Activated gamma-delta T cell (primary cell): ENCODE measurements around the gene RPL38.

Source experiments
- DNase-seq: peaks from one replicate; lab custom pipeline; 2025; lab: John Stamatoyannopoulos, UW
- total RNA-seq, 2 donors: gene quantifications; one replicate each; lab custom pipeline; 2026; lab: John Stamatoyannopoulos, UW

Gene RPL38
- total RNA-seq, result 377 to 395 reads per million in 2 donors

DNA sequence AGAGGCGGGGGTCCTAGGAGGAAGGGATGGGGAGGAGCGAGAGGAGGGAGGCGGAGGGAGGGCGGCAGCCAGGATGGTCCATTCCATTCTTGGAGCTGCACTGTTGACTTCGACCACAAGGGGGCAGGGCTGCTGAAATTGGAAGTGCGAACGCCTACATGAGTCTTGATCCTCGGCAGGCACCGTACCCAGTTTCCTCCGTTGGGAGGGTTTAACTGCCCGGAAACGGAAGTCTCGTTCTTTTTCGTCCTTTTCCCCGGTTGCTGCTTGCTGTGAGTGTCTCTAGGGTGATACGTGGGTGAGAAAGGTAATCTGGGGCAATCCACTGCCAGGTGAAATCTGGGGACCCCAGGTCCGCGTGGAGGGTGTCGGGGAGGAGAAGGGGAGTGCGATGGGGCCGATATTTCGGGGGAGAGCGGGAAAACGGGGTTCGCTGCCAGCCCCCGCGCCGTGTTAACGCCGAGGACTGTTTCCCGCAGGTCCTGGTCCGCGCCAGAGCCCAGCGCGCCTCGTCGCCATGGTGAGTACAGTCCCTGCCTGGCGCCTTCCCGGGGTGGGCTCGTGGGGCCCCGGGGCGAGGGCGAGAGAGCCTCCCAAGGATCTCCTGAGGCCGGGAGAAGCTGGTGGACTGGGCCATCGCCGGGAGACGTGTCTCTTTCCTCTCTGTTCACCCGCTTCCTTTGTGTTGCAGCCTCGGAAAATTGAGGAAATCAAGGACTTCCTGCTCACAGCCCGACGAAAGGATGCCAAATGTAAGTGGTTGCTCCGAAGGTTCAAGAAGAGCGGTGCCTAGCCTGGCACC lies at the start of gene RPL38:
Gene RPL38 (plus strand): TSS at position 240 of the 802 bp plus-strand sequence. CDS start 278 bp downstream, at position 518.
- DNase-seq, result peak; percentile 30

DNA sequence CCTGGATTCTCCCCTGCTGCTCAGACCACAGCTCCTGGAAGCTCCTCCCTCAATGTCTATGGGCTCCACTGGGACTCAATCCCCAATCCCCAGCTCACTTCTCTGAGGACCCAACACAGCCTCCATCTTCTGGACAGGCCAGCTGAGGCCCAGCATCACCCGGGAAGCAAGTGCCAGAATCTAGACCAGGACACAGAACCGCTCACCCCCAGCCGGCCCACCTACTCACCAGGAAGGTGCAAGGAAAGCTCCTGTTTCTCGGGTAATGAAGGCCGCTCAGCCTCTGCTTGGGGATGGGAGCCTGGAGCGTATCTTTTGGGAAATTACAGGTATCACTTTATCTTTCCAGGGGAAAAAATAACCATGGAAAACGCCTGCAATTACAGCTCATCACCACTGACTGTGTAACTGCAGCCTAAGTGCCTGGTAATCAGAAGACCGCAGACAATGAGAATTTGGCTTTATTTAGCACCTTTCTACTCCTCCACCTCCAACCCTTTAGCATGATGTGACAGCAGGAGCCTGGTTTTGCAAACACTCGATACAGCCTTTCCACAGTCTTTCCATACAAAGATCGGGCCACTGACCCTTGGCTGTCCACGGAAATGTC lies 49.6 kb upstream of the RPL38 start:
- DNase-seq, result no peak

DNA sequence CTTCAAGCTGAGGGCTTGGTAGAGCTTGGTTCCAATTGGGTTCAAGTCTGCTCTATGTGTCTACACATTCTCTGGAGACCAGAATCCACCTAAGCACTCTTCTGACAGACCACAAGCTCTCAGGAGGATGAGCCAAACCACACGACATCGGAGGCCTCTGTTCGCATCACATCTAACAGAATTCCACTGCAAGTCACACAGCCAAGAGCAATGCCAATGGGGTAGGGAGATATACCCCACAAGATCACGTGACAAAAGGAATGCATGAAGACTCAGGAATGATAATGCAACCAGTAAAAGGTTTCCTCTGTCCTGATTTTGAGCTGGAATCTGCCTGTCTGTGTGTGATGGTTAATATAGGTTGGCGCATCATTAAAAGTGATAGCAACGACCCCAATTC lies 46.6 kb upstream of the RPL38 start:
- DNase-seq, result no peak

DNA sequence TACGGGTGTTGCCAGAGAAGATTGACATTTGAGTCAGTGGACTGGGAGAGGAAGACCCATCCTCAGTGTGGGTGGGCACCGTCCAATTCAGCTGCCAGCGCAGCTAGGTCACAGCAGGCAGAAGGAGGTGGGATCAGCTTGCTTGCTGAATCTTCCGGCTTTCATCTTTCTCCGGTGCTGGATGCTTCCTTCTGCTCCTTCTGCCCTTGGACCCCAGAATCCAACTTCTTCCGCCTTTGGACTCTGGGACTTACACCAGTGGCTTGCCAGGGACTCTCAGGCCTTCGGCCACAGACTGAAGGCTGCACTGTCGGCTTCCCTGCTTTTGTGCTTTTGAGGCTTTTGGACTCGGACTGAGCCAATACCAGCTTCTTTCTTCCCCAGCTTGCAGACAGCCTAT lies 46.1 kb upstream of the RPL38 start:
- no peak for DNase-seq

DNA sequence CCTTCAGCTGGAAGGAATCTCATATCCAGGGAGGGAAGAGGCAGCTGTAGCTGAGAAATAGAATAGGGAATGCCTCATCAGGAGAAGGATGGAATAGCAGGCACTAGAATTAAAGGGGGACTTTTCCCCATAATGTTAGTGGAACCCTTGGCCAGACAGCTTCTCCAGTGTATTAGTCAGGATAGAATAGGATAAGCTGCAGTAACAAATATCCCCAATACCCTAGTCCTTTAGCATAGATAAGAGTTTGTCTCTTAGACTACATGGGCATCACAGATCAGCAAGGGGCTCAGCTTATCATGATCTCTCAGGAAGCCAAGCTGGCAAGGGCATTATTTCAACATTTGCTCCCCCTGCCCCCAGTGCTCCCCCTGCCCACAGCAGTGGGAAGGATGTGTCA lies 44.7 kb upstream of the RPL38 start:
- no peak for DNase-seq

DNA sequence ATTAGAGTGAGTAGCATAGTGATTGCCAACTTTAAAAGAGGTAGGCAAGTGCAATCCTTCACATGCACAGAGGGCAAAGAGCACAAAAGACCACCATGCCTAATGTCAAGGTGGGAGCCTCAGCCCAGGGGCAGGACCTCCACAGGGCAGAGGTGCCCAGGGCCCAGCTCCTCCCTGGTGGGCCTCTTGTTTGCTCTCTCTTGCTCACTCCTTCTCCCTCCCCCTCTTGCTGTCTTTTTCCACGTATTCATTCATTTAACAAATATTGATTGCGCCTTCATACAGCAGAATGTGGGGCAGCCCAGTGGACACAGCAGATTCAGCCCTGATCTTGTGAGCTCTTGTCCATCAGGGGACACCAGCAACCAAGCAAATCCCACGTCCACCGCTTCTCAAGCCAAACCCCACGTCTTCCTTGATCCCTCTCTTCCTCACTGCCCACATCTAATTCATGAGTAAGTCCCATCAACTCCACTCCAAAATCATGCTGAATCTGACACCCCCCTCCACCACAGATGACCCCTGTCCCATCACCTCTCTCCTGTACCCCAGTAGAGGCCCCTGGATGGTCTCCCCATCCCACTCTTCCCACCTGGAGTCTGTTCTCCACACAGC lies 44.1 kb upstream of the RPL38 start:
- no peak for DNase-seq

DNA sequence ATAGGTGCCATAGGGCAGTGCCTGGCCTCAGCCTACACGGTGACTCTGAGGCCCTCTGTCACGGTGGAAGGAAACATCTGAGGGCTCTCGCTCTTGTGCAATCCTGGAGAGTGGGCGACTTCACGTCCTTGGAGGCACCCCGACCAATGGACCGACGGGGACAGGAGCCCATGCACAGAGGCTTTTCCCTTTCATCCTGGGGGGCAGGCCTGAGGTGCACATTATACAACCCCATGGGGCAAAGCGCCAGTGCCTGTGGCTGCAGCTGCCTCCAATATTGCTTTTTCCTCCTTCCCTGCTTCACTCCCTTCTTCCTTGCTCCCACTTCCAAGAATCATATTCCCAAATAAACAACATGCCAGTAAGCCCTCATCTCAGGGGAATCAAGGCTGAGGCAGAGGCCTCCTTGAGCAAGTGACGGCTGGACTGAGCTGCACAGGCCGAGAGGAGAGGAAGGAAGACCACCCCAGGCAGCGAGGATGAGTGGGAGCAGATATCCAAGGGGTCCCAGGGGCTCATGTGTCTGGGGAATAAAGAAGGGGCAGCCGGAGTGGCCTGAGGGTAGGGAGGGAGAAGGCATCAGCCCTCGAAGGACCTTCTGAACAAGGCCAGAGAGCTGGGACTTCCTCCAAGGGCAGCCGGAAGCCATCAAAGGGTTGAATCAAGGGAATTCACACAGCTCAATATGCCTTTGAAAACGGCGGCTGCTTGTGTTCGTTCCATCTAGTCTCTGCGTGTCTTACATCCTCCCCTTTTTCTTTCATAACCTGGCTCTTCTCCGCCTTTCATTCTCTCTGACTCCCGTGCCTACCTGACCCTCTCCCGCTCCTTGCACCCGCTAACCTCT lies 42.6 kb upstream of the RPL38 start:
- no peak for DNase-seq

DNA sequence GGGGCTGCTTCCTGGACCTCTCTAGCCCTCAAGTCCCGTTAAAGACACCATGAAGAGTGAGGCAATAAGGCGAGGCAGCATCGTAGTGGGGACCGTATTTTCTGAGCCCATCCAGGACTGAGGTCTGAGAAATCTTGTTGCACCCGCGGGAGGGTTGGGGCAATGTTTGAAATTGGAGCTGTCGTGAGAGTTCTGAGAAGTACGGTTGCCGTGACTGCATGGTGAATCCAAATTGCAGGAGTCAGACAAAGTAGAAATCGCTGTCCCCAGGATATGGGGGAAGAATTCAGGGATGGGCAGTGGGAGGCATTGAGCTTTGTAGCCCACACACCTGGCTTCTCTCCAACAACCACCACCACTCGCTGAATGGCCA lies 42.0 kb upstream of the RPL38 start:
- DNase-seq, result no peak

DNA sequence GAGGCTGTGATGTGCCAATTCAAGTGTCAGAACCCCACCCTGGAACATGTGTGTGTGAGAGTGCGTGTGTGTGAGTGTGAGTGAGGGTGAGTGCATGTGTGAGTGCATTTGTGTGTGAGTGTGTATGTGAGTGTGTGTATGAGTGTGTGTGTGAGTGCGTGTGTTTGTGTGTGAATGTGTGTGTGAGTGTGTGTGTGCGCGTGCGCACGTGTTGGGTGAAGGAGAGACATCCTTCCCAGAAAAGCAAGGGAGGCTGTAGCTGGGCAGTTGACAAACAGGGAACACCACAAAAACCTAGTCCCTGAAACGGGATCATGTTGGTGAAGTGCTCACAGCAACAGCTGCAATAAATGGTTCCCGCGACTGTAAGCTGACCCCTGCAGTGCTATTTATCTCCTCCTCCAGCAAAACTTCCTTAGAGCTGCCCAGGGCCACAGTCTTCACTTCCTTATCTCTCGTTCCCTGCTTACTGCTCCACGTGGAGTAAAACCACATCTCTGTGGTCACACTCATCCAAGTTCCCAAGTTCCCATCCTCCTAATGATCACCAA lies 40.1 kb upstream of the RPL38 start:
- no peak for DNase-seq

DNA sequence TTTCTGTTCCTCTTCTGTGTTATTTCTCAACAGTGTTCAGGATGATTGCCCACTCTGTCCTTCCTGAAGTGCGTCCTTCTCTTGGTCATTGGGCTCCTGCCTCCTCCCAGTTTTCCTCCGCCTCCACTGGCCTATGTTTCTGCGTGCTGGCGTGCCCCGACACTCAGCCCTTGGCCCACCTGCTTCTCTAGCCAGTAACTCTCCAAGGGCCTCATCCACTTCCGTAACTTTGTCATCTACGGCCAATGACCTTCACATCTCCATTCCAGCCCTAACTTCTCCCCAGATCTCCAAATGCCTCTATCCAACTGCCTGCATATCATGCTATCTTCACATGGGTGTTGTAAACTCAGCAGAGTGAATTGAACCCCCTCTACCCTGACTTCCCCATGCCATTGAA lies 39.6 kb upstream of the RPL38 start:
- no peak for DNase-seq

DNA sequence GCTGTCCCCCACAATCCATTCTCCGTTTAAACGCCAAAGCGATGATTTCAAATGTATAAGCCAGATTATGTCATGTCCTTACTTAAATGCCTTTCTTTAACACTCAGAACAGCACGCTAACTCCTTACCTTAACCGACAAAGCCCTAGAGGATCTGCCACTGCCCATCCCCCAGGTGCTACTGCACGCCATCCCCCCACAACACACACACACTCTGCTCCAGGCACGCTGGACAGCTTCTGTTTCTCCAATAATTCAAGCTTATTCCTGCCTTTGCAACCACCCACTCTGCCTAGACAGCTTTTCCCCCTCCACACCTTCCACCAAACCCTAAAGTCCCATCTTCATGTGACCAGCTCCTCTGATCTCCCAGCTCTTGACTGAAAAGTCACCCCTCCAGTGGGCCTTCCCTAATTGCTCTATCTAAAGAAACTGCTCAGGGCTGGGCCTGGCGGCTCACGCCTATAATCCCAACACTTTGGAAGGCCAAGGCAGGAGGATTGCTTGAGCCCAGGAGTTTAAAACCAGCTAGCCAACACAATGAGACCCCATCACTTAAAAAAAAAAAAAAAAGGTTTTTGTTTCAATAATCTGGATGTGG lies 38.9 kb upstream of the RPL38 start:
- no peak for DNase-seq

DNA sequence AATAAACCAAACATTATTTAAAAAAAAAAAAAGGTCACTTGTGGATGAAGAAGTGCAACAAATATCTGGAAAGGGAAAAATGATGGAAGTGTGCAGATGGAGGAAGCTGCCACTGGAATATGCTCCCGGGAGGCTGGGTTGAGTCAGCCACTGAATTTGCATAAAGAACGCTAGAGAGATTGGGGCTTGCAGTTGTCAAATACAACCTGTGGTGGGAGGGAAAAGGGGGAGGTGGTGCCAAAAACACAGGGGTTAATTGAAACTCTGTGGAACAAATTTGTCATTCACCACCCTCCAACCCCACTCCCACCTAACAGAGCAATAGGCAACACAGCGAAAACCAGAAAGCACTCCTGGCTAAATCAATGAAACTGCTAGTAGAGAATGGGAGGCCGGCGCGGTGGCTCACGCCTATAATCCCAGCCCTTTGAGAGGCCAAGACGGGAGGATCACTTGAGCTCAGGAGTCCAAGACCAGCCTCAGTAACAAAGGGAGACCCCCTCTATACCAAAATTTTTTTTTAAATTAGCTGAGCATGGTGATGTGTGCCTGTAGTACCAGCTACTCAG lies 37.6 kb upstream of the RPL38 start:
- no peak for DNase-seq

DNA sequence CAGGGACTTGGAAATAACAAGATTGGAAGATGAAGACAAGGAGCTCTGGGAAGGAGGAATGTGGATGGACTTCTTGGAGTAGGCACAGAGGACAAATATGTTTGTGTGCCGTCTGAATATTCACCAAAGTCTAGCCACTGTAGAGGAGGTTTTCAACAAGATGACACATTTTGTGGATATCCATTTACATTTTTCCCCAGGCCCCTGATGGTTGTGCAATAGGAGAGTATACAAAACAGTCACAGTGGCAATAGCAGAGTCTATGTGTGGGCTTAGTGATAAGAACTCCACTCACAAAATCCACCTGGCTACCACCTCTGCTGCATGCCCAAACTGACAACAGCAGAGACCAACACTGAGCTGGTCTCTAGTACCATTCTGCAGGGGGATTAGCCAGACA lies 32.6 kb upstream of the RPL38 start:
- DNase-seq, result no peak

DNA sequence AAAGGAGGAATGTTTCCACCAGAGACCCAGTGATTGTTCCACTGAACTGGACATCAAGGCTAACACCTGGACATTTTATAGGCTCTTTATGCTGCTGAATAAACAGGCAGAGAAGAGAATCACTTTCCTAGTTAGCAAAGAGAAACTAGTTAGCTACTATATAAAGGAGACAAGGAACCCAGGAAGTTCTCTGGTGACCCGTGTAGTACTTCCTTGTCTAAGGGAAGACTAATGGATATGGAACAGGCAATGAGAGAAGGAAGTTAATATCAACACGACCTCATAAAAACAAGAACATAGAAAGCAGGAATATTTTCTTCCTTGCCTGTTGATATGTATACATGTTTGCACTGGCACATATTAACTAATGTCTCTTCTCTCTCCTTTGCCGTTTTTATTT lies 30.8 kb upstream of the RPL38 start:
- DNase-seq, result no peak

DNA sequence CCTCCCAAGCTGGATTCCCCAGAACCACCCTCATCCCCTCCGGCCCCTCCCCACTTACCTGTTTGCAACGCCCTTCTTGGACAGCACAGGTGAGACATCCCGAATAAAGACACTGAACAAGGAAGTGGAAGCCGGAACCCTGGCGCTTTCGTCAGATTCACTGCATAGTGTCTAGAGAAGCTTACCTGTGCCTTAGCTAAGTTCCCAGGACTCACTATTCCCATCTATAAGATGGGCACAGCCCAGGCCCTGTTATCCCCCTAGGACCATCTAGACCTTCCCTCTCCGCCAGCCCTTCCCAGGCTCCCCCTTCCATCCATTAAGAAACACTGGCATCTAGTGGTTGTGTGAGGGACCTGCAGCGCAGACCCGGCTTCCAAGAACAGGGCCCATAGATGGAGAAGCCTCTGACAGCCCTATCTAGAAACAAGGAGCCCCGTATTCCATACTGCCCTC lies 26.9 kb upstream of the RPL38 start:
- no peak for DNase-seq

DNA sequence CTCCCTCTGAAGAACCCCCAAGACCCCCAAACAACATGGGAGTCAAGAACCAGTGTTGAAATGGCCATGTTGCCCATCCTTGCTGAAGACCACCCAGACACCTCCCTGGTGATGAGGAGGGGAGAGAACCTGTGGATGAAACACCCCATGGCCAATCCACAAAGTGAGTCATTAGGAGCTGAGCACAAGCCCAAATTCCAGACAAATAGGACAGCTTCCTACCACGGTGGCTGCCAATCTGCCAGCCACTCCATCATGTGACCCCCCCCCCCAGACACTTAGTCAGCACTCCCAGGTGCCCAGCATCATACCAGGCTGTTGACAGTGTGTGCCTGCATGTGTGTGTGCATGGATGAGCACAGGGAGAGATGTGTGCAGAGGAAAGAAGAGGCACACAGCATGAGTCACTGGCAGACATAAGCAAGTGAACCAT lies 26.4 kb upstream of the RPL38 start:
- no peak for DNase-seq

DNA sequence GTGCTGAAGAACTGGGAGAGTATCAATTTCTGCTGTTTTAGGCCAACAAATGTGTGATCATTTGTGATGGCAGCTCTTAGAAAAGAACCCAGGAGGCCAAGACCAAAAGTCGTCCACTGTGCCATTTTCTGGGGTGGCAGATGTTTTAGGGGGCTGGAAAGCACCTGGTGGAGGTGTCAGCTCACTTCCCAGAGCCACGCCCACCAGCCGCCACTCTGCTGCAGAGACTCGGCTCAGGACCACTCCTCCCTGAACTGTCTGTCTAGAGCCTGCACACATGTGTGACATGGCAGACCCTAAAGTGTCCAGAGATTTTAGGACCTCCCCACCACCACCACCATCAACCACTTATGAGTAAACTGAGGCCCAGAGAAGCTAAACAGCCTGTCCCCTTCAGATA lies 23.9 kb upstream of the RPL38 start:
- no peak for DNase-seq

DNA sequence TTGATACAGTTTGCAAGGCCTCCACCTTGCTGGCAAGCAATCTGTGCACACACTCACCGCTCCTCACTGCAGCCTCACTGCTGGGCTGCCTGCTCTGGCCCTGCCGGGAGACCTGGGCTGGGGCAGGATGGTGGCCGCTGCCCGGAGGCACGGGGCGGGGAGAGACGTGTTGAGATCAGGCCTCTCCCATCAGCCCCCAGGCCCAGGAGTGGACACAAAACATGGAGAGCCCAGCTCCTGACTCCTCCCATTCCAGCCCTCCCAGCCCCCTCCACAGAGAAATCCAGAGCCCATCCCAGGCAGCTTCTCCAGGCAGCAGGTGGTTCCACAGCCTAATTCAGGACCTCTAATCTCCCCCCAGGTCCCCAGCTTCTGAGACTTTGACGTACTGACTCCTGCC lies 23.1 kb upstream of the RPL38 start:
- DNase-seq, result no peak

DNA sequence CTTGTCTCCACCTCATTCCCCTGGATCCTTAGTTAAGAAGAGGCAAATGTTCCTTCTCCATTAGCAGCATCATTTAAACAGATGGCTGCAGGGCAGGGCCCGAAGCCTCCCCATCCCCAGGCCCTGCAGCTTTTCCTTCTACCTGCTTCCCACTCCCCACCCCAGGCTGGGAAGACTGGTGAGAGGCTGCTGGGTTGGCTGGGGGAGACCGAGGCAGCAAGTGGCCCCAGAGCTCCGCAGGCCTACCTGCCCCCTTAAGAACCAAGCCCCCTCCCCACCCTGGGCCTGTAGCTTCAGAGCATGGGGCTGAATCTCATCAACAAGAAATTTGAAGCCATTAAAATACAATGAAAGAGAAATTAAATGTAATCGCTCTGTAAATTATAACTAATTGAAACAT lies 22.1 kb upstream of the RPL38 start:
- DNase-seq, result no peak

DNA sequence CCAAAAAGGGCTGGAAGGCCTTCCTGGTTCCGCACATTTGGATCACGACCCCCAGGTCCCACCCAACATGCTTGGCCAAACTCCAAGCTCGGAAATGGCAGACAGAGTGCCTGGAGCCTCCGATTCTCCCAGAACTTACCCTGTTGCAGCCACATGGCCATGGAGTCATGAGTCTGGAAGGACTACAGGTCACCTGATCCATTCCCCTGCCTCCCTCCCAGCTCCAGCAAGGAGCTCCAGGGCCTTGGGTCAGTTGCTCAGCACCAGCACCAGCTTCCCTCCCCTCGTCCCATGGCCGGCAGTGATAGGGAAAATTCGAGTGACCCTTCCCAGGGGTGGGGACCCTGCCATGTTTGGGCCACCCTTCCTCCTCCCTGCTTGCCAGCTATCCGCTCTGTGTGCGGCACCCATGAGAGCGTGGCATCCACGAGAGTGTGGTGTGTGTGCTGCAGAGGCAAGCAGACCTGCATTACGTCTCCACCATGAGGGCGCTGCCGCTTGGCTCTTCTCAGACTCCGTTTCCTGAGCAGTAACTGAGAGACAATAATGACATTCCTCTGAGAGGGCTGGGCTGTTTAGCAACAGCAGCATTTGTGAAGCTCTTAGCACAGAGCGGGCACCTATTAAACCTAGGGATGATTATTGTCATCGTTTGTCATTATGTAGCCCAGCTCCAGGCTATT lies 21.3 kb upstream of the RPL38 start:
- no peak for DNase-seq

DNA sequence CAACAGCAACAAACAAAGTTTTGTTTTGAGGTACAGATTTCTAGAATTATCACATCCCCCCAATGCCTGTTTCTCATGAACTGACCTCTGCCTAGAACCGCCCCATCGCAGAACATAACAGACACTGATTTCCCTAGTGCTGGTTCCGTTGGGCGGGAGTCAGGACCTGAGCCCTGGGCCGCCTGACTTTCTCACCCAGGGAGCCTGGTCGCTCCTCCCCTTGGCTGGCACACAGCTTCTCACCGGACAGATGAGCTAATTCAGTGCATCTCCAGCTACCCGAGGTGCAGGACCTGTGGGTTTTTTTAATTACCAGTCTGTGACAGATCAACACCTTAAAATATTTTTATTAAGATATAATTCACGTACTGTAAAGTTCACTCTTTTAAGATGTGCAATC lies 20.1 kb upstream of the RPL38 start:
- no peak for DNase-seq
